ENCODE data around the gene TMEM14B.
"Not testable (repeated sequence)": the region's sequence is repeated elsewhere in the genome, so short reads cannot be mapped to it uniquely, and the experiment has no call there.

- not testable (repeated sequence) for TF ChIP-seq CTCF, POLR2A (IDR thresholded peaks at IDR 0.05)
Measured at GRCh38 chr6:10751757-10752156, 4.2 kb downstream of the TMEM14B start.

Measured in heart left ventricle (tissue), 13 donors.